ENCODE data around the gene RNF5. TPM values are rescaled to one million over a fixed set of nuclear protein-coding genes. Genes with fewer than 3 reads are reported as not detected.

The RNF5 gene
- total and polyA plus RNA-seq, 9 of the 15 experiments (the other 6 are each of a cell fraction or from before 2014, with no cell fraction given) = 62.2 to 245 (median 129) TPM

GRCh38 chr6:32154514-32155161 is 23.6 kb upstream of the RNF5 start (continued):
- TF ChIP-seq STAT6 (CRISPR knock-in tag; IDR thresholded peaks at IDR 0.05) (no peak), HEY1 (CRISPR knock-in tag; IDR thresholded peaks at IDR 0.05; ENCODE audit: borderline replicate concordance) (no peak), NFIC (IDR thresholded peaks at IDR 0.05) (peak; percentile 55), ZNF184 (CRISPR knock-in tag; IDR thresholded peaks at IDR 0.05) (no peak), EHMT2 (IDR thresholded peaks at IDR 0.05) (no peak), MNT (conservative IDR thresholded peaks at IDR 0.05) (peak; percentile 92 to 96), E2F6 (IDR thresholded peaks at IDR 0.05; ENCODE audit: borderline replicate concordance in 1 of 2, extremely low read depth in 1 of 2, insufficient read depth in 1 of 2, insufficient read length in 1 of 2, low read depth in 1 of 2, low read length in 1 of 2, poor library complexity in 1 of 2, severe bottlenecking in 1 of 2) (peak; percentile 53 to 66), ZNF740 (CRISPR knock-in tag; IDR thresholded peaks at IDR 0.05) (no peak; the same call in none of the 2 replicates), ZNF740 (tag; IDR thresholded peaks at IDR 0.05) (no peak), ZNF263 (CRISPR knock-in tag; IDR thresholded peaks at IDR 0.05; ENCODE audit: borderline replicate concordance) (peak; percentile 66), TRIM24 (IDR thresholded peaks at IDR 0.05) (no peak), HDAC2 (IDR thresholded peaks at IDR 0.05) (peak; percentile 90), ZNF253 (CRISPR knock-in tag; conservative IDR thresholded peaks at IDR 0.05) (no peak), THRA (IDR thresholded peaks at IDR 0.05) (no peak), GATAD2B (IDR thresholded peaks at IDR 0.05; ENCODE audit: borderline replicate concordance) (no peak), CEBPB (tag; IDR thresholded peaks at IDR 0.05) (no peak), NRF1 (conservative IDR thresholded peaks at IDR 0.05 in 1 of 2, IDR thresholded peaks at IDR 0.05 in 1 of 2) (peak in 1 of 2 experiments; percentile 7; a peak in 2 of 4 replicates), RFX7 (CRISPR knock-in tag; IDR thresholded peaks at IDR 0.05) (no peak), FOXJ3 (CRISPR knock-in tag; IDR thresholded peaks at IDR 0.05) (no peak)

Measured in K562 (cell line).